Testis (tissue), 2 donors: Measurements from ENCODE around the gene CENPM.

Source experiments
- POLR2A ChIP-seq: fragments of 450-650 bp; IDR thresholded peaks from one replicate; pipeline ENCODE4 v1.6.1; 2017; ENCODE audit warnings: antibody characterized with exemption, mild to moderate bottlenecking, moderate library complexity
- TF ChIP-seq, protein P1 (sequence below), 3 experiments: fragments of 450-650 bp in 2 of 3; fragments of 200-600 bp in 1 of 3; sonication (generic) in 1 of 3; IDR thresholded peaks; one replicate each; pipeline ENCODE4 v1.5.1; 2016 to 2019; ENCODE audit warnings: antibody characterized with exemption in 3 of 3, mild to moderate bottlenecking in 2 of 3, moderate library complexity in 1 of 3

DNA sequence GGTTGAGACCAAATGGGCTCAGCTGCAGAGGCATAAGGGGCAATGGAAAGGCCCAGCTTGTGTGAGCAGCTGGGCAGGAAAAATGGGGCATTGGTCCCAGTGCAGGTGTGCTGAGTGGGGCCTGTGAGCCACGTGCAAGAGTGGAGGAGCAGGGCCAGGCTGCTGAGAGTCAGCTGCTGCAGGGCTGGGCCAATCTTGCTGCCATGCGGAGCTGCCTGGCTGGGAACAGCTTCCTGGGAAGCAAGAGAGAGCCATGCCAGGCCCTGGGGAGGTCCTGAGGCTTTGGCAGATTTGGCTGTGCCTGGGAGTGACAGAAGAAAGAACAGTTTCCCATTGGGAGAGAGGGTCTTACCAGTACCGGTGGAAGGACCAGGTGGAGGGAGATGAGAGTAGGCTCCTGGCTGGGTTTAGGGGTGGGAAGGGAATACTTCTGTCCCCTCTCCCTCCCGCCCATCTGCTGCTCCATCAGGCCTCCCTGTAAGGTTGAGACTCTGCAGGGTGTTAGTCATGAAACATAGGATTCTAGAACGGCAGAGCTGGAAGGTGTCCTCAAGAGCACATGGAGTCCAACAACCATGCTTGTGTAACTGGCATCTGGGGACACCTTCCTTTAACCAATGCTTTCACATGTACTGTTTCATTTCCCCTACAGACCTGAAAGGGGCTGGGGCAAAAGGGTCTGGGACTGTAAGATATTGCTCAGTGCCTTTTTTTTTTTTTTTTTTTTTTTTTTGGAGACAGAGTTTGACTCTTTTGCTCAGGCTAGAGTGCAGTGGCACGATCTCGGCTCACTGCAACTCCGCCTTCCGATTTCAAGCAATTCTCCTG lies 32.7 kb upstream of the CENPM start:
- TF ChIP-seq, protein P1, sequence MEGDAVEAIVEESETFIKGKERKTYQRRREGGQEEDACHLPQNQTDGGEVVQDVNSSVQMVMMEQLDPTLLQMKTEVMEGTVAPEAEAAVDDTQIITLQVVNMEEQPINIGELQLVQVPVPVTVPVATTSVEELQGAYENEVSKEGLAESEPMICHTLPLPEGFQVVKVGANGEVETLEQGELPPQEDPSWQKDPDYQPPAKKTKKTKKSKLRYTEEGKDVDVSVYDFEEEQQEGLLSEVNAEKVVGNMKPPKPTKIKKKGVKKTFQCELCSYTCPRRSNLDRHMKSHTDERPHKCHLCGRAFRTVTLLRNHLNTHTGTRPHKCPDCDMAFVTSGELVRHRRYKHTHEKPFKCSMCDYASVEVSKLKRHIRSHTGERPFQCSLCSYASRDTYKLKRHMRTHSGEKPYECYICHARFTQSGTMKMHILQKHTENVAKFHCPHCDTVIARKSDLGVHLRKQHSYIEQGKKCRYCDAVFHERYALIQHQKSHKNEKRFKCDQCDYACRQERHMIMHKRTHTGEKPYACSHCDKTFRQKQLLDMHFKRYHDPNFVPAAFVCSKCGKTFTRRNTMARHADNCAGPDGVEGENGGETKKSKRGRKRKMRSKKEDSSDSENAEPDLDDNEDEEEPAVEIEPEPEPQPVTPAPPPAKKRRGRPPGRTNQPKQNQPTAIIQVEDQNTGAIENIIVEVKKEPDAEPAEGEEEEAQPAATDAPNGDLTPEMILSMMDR (IDR thresholded peaks at IDR 0.05), result no peak
- TF ChIP-seq POLR2A, result no peak
